HG03175 (cell line): Measurements from ENCODE around the gene ALOX12B.
A peak's percentile ranks its signal among the peaks of the same experiment; 100 is the strongest.
"Not testable (repeated sequence)": the region's sequence is repeated elsewhere in the genome, so short reads cannot be mapped to it uniquely, and the experiment has no call there.

ENCODE experiments used
- ATAC-seq: cut with Tn5 transposase; IDR thresholded peaks from one replicate; pipeline ENCODE4 v1.9.1; 2021; ENCODE audit warnings: mild to moderate bottlenecking, moderate library complexity; ENCODE audit not compliant: unreplicated experiment

ALOX12B gene

DNA sequence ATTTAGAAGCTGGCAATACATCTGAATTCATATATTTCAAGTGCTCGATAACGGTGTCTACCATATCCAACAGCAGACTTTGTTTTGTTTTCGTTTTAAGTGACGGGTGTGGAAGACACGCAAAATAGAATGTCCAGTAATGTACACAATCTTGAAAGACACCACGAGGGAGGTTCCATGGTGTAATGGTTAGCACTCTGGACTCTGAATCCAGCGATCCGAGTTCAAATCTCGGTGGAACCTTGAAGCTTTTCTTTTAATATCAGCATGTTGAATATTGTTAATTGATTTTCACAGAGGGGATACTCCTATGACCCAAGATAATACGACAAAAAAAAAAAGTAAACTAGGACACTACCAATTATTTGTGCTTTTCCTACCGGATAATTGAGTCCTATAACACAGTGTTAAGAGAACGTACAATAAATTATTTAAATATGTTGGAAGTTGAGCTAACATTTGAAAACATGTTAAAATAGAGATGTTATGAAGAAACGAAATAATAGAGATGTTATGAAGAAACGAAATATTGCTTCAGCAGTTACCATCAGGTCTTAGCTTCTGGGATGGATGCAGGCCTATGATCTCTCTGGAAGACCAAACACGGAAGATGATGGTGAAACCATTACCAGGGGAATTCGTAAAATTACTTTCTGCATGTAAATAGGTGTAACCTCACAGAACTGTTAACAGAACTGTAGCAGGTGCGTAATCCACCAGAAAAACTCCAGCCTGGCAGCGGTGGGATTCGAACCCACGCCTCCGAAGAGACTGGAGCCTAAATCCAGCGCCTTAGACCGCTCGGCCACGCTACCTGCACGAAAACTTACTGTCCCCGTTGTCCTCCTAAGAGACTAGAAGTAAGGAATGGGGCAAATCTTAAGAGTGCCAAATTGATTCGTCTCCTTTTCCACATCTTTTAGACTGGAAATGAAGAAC lies 32.3 kb upstream of the ALOX12B start:
- peak; percentile 40 for ATAC-seq

DNA sequence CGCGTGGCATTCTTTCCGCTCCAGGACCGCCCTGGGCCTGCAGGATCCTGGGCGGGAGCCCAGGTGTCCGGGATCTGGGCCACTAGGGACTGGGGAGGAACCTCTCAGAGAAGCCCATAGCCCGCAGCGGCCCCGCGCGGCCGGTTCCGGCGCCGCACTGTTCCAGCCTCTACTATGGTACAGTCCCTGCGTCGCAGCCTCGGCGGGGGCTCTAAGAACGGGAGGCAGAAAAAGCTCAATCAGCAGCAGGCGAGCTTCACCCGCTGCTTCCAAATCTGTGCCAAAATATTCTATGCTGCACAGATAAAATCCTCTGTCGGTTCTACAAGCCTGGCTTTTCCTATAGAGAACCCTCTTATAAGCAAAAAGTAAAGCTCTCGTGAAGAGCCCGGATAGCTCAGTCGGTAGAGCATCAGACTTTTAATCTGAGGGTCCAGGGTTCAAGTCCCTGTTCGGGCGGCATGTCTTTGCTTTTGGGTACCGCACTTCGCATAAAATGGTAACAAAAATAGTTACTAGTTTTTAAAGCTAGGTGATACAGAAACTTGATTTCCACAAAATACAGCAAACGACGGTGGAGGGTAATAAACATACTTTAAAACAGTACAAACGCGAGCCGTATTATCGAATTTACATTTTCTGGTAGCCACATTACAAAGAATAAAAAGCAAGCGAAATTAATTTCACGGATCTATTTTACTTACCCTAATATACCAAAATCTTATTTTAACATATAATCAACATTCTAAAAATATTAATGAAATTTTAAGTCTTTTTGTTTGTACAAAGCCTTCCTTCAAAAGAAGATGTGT lies 31.5 kb upstream of the ALOX12B start:
- ATAC-seq, result peak; percentile 33

DNA sequence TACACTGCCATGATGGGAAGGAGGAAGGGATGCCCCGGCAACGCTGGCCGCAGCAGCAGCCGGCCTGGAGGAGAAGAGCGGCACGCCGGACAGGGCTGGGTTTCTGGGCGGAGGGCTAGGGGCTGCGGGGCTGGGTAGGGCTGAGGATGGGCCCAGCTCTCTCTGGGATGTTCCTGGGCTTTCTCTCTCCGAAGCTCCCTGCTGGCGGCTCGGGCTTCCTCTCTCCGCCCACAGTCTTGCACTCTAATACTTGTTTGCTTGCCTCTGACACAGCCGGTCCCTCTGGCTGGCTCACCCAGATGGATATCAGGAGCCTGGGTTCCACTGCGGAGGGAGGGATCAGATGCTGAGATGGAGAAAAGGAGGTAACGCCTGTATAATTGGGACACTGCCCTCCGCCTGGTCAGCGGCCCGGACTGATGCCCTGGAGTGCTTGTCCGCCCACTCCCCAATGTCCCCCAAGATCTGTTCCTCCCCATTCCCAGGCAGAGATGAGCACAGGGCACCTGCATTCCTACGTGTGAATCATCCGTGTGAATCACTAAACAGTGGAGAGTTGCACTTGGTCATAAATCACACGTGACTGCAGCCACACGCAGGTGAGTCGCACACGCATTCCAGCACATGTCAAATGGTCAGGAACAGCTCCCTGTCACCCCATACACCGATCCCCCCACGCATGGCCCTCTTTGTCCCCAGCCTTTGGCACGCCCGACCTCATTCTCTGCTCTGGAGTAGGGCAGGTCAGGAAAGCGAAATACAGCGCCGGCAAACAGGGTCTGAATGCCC lies 30.7 kb upstream of the ALOX12B start, which contains the start of gene ALOXE3:
Gene ALOXE3, minus strand, starts transcription at position 535 of the 789 bp plus-strand sequence. Its CDS starts 524 bp downstream, at position 11.
- no peak for ATAC-seq

DNA sequence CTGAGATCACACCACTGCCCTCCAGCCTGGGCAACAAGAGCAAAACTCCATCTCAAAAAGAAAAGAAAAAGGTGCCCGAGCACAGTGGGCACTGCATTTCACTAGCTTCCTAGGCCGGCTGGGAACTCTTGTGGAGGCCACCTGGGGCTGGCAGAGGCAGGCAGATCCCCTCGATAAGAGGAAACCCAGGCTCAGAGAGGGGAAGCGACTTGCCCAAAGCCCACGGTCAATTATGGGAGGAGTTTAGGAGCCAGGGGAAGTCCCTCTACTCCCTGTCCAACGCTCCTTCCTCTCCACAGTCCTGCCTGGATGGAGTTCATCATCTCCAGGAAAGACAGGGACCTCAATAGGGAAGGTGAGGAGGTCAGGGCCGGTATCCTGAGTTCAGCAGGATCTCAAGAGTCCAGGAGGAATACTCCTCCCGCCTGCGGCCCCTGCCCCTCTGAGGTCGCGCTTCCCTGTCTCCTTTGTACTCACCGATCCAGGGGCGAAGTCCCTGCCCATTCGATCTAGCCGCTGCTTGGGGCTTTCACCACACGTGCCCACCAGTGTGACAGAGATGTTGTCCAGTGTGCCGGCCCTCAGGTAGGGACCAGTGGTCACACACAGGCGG lies 30.0 kb upstream of the ALOX12B start:
- no peak for ATAC-seq

DNA sequence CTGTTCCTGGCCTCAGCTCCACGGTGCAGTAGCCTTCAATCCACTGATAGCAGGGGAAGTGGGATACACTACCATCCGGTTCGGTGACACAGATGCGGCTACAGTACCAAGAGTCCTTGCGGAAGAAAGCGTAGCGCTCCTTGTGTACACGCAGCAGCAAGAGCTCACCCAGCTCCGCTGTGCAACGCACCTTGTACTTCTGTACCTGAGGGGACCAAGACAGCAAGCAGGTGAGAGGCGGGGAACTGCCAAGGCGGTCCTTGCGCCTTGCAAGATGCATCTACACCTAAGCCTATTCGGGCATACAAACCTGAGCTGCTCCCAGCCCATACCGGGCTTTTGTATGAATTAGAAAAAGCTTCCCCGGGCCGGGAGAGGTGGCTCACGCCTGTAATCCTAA lies 29.3 kb upstream of the ALOX12B start:
- no peak for ATAC-seq

DNA sequence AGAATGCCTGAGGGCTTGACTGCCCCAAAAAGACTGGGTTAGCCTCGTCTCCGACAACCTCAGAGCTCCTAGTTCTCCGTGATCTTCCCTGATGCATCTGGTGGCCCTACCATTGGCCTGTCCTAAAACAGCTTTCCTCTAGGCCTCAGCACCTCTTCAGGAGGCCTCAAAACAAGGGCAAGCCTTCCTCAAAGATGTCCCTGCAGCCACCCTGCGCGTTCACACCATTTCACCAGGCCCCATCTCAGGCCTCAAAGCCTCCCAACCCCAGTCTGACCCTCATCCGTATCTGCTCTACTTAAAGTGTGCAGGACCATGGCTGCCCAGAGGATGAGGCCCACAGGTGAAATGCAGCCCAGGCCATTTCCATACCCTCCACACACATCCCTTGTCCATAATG lies 23.4 kb upstream of the ALOX12B start:
- ATAC-seq, result no peak

DNA sequence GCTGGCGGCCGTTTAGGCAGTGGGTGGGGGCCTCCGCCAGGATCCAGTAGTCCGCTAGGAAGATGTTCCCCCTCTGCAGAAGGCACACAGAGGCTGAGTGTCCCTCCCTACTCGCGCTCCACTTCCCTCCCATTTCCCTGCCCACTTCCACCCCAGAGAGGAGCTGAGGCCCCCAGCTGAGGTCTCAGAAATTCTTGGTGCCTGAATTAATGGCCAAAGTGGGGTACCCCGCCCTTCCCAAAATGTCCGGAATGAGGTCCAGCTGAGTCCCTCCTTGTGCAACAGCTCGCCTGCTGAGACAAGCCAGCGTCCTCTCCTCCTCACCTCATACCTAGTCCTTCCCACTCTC lies 22.9 kb upstream of the ALOX12B start:
- ATAC-seq, result no peak

DNA sequence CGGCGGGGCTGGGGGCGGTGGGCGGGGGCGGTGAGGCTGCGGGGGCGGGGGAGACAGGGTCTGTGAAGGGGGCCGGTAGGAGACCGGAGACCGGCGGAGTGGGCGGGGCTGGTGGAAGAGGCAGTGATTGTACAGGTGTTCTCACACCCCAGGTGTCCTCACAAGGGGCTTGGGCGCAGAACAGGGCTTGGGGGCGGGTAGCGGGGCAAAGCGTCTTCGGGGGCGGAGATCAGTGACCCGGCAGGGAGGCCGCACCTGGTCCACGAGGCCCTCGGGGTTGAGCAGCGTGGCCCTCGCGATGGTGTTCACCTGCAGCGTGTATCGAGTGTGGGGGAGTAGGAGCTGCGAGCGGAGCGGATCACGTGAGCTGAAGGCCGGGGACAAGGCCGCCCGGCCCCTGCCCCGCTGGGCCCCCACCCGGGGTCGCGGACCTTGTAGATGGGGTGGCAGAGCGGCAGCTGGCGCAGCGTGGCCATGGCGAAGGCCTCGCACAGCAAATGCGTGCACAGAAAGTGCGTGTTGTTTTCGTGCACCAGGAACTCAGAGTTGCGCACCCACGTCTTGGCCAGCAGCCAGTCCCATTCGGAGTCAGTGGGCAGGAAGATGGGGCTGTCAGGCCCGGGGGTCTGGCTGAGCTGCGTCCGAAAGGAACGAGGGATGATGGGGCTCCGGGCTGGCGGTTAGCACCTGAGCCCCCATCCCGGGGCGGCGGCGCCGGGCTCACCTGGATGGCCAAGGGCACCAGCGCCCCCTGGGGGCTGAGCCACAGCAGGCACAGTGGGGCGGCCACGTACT lies 22.3 kb upstream of the ALOX12B start:
- ATAC-seq, result no peak

DNA sequence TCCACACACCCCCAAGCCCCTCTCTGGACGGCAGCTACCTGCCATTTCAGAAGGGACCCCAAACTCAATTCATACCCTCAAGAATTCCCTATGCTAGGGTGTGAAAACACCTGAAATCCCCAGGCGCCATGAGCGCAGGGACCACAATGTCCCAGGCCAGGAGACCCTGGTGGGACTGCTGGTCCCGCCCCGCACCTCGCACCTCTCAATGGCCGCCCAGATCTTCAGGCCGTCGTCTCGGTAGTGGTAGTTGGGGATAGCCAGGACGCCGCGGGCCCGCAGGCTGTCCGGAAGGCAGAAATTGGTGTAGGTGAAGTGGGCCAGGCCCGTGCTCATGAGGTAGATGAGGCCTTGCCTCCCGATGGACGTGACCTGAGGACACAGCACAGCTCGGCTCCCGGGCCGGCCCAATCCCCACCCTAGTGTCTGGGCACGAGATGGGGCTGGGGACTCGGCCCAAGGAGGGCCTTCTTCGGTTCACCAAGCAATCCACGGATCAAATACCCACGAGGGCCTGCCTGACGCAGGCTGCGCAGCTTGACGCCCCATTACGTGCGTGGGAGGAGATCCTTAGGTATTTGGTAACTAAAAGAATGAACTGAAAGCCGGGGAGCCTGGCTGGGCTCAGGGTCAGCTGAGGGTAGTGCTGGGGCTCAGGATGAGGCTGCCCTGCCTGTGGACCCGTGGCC lies 21.6 kb upstream of the ALOX12B start:
- ATAC-seq, result no peak

DNA sequence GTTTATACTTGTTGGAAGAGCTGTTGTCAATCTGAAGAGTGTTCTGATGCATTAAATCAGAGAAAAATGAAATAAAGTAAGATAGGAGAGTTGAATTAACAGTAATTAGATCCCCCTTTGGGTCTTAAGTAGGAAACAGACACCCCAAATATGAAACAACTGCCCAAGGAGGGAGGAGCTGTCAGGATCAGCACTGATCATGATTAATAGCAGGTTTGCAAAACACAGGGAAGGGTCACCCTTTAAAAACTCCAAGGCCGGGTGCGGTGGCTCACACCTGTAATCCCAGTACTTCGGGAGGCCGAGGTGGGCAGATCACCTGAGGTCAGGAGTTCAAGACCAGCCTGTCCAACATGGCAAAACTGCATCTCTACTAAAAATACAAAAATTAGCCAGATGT lies 19.5 kb upstream of the ALOX12B start:
- ATAC-seq, result not testable (repeated sequence)

DNA sequence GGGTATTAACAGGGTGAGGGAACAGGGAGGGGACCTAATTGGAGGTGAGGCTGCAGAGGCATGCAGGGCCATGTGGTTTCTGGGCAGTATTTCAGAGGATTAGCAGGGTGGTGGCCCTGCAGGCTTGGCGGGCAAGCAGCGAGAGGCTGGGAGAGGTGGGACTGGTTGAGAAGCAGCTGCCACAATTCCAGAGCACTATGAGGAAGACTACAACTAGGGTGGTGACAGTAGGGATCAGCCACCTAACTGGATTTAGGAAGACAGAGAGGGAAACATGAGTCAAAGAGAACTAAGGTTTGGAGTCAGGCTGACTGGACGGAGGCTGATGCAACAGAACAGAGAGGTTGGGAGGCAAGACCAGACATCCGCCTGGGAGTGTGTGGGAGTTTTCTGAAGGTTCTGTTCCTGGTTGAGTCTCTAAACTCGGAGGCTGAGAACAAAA lies 18.5 kb upstream of the ALOX12B start:
- ATAC-seq, result no peak

DNA sequence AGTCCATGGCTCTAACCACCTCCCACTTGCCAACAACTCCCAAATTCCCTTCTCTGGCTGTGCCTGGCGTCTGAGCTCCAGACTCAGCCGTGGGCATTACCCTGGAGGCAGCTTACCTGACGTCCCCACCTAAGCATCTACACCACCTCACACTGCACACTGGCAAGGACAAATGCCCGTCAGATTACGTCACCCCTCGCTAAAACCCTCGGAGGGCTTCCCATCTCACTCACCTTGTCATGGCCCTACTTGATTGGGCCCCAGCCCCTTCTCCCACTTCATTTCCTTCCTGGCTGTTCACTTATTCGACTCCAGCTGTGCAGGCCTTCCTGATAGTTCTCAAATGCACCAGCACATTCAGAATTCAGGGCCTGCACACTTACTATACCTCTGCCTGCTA lies 17.4 kb upstream of the ALOX12B start:
- no peak for ATAC-seq

DNA sequence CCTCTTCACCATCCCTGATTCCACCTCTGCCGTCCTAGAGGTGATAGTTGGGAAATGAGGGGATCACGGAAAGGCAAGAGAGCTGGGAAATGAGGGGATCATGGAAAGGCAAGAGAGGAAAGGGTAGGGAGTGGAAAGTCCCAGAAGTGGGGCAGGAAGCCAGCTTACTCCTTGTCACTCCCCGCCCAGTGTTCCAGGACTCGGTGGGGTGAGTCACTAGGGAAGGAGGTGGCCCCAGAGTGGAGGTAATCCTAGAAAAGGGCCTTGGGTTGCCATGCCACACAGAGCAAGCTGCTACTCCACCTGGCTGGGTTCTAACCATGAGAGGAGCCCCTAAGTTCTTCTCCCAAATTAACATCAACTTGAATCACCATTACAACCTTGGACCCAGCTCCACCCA lies 16.0 kb upstream of the ALOX12B start:
- ATAC-seq, result no peak

DNA sequence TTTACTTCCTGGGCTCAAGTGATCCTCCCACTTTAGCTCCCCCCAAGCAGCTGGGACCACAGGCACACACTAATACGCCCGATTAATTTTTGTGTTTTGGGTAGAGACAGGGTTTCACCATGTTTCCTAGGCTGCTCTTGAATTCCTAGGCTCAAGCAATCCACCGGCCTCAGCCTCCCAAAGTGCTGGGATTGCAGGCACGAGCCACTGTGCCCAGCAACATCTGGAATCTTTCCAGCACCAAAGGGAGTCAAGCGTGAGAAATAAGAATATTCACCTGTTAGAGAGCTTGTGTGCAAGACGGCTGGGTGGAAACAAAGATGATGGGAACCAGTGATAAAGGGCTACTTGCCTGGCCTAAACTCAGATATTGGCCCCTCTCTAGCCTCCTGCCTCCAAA lies 14.2 kb upstream of the ALOX12B start:
- no peak for ATAC-seq

DNA sequence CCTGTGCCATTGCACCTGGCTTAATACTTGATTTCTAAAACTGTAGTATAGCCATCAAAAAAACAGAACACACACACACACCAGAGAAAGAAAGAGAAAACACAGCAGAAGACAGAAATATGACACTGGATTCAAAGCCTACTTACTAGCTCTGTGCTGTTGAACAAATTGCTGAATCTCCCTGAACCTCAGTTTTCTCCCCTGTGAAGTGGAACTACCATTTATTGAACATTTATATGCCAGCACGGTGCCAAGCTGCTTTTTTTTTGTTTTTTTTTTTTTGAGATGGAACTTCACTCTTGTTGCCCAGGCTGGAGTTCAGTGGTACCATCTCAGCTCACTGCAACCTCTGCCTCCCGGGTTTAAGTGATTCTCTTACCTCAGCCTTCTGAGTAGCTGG lies 13.2 kb upstream of the ALOX12B start:
- ATAC-seq, result no peak

DNA sequence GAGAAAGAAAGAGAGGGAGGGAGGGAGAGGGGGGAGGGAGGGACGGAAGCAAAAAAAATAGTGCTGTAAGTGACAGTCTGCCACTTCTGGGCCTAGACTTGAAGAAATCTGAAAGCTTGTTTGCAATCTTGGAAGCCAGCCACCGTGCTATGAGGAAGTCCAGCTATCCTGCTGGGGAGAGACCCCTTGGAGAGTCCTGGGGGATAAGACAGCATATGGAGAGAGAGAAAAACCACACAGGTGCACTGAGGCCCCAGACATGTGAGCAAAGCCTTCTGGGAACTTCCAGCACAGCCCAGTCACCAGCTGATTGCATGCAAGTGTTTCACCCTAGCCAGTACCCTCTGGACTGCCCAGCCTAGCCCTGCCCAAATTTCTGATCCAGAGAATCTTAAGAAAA lies 12.6 kb upstream of the ALOX12B start:
- no peak for ATAC-seq

DNA sequence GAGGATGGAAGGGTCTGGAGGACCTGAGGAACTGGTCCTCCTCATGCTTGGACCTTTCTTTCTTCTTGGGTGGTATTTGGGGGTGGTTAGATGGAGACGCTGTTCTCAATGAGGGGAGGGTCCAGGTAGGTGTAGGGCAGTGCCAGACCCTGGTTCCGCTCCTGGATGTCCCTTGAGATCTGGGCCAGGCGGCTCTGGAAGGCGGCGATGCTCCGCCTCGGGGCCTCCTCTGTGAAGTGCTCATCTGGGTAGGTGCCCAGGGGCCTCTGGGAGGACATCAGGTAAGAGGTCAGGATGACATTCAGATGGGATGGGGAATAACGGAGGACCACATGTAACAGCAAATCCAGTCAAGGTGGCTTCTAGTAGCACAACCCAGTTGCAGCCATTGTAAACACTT lies 9.0 kb upstream of the ALOX12B start:
- no peak for ATAC-seq

DNA sequence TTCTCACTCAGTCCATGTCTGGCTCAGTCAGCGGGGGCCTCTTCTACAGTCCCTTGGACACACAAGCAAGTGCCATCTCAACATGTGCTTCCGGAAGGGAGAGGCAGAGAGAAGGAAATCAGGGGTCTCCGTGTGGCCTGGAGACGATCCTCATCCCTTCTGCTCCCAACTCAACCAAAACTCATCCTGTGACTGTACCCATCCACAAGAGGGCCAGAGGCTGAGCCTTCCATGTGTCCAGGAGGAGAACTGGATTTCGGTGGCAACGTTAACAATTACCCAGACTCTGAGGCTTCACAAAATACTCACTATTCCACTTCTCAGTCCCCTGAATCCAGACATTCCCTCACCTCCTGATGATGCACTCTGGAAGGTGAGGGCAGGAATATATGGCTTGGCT lies 7.8 kb upstream of the ALOX12B start:
- no peak for ATAC-seq

DNA sequence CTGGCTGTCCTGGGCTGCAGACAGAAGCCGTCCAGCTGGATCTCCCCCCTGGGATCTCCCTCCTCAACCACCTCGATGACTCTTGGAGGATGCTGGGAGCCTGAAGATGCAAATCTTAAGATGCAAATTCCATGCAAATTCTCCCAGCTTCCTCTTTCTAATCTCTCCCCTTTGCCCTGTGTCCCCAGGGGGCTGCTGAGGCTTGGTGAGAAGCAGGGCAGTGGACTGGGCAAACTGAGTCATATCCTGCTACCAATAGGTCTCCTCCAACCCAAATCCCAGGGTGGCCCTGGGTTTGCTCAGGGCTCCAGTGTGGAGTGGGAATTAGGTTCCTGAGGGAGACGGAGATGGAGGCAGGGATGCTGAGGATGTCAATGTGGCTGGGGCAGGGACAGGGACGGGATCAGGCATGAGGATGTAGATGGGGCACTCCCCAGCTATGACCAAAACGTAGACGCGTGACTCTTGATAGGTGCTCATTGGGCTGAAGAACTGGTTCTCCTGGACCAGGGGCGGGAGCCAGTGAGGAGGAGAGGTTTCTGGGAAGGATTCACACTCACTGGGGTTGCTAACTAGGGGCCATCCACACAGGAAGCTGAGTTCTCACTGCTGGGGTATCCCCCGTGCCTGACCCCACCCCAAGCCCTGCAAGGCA lies 3.6 kb upstream of the ALOX12B start:
- ATAC-seq, result no peak
